ES-I3 (cell line): ENCODE results near the gene MARK3.

Source experiments
- H3K36me3 ChIP-seq: 2 replicates; pipeline ENCODE4 v1.6.1; 2013; ENCODE audit warnings: mild to moderate bottlenecking, low read length, control low read depth, moderate library complexity; ENCODE audit not compliant: insufficient read depth
- H3K4me1 ChIP-seq: 2 replicates; pipeline ENCODE4 v1.6.1; 2013; ENCODE audit warnings: mild to moderate bottlenecking, control low read depth, low read length; ENCODE audit not compliant: insufficient read depth
- H3K9ac ChIP-seq: 2 replicates; pipeline ENCODE4 v1.6.1; 2013; ENCODE audit warnings: low read depth, mild to moderate bottlenecking, low read length, moderate library complexity
- H3K9me3 ChIP-seq: 2 replicates; pipeline ENCODE4 v1.6.1; 2013; ENCODE audit warnings: mild to moderate bottlenecking, low read length, moderate library complexity; ENCODE audit not compliant: control insufficient read depth, insufficient read depth

Gene MARK3

GRCh38 chr14:103450416-103450815 is 65.2 kb downstream of the MARK3 start:
- Histone ChIP-seq H3K9ac (no peak overlapping the region), H3K9me3 (no peaks in the 10 kb centered on the region), H3K4me1 (peaks cover 5% of the 10 kb centered on the region), H3K36me3 (no peaks in the 10 kb centered on the region)

GRCh38 chr14:103451401-103451800 is 66.2 kb downstream of the MARK3 start:
- Histone ChIP-seq H3K9me3 (no peaks in the 10 kb centered on the region), H3K9ac (no peak overlapping the region), H3K36me3 (no peaks in the 10 kb centered on the region), H3K4me1 (no peaks in the 10 kb centered on the region)

GRCh38 chr14:103453791-103454190 is 68.6 kb downstream of the MARK3 start:
- Histone ChIP-seq H3K4me1 (no peaks in the 10 kb centered on the region), H3K9me3 (no peaks in the 10 kb centered on the region), H3K36me3 (no peaks in the 10 kb centered on the region), H3K9ac (no peak overlapping the region)

DNA sequence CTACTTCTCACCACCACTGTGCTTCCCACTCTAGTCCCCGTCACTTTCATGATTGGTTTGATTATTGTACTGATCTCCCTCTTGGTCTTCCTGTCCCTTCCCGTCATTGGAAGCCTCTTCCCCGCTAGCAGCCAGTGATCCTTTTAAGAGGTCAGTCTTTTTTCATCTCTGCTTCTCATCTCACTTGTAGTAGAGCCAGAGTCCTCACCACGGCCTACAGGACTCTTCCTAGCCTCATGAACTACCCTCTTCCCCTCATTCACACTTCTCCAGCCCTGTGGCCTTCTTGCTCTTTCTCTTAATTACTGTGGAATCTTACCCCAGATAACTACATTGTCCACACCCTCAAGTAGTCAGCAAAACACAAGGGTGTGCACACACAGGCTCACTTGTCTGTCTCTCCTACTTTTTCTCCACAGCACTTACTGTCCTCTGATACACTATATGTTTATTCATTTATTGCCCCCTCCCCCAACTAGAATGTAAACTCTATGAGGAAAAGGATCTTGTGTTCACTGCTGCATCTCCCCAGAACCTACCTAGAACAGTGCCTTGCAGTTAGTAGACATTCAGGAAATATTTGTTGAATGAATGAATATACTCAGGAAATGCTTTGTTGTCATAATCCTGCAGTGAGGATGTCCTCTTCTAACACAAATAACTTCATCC is 71.1 kb downstream of the MARK3 start:
- no peak overlapping the region for H3K9ac ChIP-seq
- H3K4me1 ChIP-seq: no peaks in the 10 kb centered on the region
- H3K9me3 ChIP-seq: no peaks in the 10 kb centered on the region
- H3K36me3 ChIP-seq: no peaks in the 10 kb centered on the region; the same call in 1 of the 2 replicates

DNA sequence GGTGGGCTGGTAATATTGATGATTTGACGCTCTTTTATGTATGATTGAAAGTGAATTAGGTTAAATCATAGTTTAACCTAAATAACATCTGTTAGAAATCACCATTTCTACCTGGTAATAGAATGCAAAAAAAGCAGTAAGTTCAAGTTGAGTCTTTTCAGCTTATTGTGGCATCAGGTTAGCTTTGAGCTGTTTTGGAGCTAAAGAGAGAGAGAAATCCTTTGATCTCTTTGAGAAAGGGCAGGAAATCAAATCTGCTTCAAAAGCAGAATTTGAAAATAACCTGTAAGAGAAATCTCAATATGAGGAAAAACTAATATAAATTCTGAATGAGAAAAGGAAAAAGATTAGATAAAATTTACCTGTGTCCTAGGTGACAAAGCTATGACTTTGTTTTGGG is 75.2 kb downstream of the MARK3 start:
- Histone ChIP-seq H3K36me3 (no peaks in the 10 kb centered on the region; the same call in 1 of the 2 replicates), H3K4me1 (no peaks in the 10 kb centered on the region), H3K9ac (no peak overlapping the region), H3K9me3 (no peaks in the 10 kb centered on the region)

- H3K9ac ChIP-seq: no peak overlapping the region
- H3K36me3 ChIP-seq: no peaks in the 10 kb centered on the region; the same call in none of the 2 replicates
- no peaks in the 10 kb centered on the region for H3K9me3 ChIP-seq
- H3K4me1 ChIP-seq: no peaks in the 10 kb centered on the region
Observed at GRCh38 chr14:103463149-103463548, 77.9 kb downstream of the MARK3 start.

DNA sequence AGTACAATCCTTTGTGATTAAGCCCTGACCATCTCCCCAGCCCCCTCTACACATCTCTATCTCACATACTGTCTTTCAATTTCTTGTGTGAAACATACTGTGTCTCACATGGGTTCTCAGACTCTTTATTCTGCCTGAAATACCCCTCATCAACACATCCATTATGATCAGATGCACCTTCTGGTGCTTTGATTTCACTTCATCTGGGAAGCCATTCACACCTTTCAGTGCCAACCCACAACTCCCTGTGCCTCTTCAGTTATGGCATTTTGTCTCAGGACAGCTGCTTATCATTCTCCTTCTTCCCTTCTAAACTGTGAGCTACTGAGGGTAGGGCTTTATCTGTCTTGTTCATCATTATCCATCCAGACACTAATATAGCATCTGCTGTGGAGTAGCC is 78.6 kb downstream of the MARK3 start:
- Histone ChIP-seq H3K36me3 (no peaks in the 10 kb centered on the region; the same call in none of the 2 replicates), H3K9ac (no peak overlapping the region), H3K4me1 (no peaks in the 10 kb centered on the region), H3K9me3 (no peaks in the 10 kb centered on the region)

GRCh38 chr14:103472939-103473338 is 87.7 kb downstream of the MARK3 start:
- H3K36me3 ChIP-seq: peaks cover 33% of the 10 kb centered on the region

GRCh38 chr14:103474893-103475292 is 89.7 kb downstream of the MARK3 start:
- H3K9ac ChIP-seq: no peak overlapping the region
- H3K9me3 ChIP-seq: no peaks in the 10 kb centered on the region
- no peaks in the 10 kb centered on the region for H3K4me1 ChIP-seq
- peaks cover 33% of the 10 kb centered on the region for H3K36me3 ChIP-seq

More at GRCh38 chr14:103472939-103473338, 87.7 kb downstream of the MARK3 start:
- Histone ChIP-seq H3K9me3 (no peaks in the 10 kb centered on the region), H3K9ac (no peak overlapping the region), H3K4me1 (no peaks in the 10 kb centered on the region)

DNA sequence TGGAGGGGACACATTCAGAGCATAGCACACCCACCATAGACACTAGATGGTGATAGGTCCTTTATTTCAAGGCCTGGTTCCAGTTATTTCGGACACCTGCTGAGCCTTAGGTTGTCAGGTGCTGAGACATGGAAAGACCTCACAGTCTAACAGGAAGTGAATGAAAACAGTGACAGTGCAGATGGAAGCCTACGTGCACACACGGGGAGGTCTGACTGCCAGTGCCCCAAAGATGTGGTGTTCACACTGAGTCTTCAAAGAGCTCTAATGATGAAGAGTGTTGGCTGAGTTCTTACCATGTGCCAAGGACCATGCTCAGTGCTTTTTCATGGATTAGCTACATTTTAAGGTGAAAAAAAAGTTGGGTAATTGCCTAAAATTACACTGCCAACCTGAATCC is 90.8 kb downstream of the MARK3 start:
- Histone ChIP-seq H3K4me1 (no peaks in the 10 kb centered on the region), H3K9me3 (no peaks in the 10 kb centered on the region), H3K36me3 (peaks cover 37% of the 10 kb centered on the region), H3K9ac (no peak overlapping the region)

DNA sequence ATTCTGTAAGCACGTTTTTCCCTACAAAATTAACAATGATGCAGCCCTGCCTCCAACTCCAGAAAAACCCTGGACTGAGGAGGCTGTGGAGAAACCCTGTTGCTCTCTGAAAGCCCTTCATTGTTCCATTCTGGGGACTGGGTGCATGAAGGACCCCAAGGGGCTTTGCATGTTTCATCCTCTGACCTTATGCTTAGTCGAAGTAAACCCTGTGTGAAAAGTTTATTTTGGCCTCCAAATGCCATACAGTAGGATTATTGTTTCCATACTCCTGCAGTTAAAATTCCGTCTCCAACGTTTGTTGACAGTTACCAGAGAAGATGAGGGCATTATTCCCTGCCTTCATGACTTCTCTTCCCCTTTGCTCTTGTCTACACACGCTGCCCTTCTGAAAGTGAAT is 91.4 kb downstream of the MARK3 start:
- Histone ChIP-seq H3K4me1 (no peaks in the 10 kb centered on the region), H3K36me3 (peaks cover 36% of the 10 kb centered on the region), H3K9me3 (no peaks in the 10 kb centered on the region), H3K9ac (no peak overlapping the region)

DNA sequence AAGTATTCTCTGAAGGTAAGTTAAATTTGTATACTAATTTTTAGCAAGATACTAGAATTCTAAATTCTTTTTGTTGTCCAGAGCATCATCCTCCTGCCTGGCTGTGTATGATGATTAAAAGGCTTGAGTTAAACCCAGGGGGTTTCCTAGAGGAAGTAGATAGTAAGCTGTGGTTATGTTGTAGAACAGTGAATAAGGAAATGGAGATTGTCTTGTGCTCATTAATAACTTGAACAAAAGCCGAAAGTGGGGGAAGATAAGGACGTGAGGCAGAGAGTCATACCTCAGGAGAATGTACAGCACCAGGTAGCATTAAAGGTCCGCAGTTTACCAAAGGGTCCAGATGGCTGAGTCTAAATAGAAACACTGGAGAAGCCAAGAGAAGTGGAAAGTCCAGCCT is 95.4 kb downstream of the MARK3 start:
- no peak overlapping the region for H3K9ac ChIP-seq
- H3K4me1 ChIP-seq: no peaks in the 10 kb centered on the region
- no peaks in the 10 kb centered on the region for H3K9me3 ChIP-seq
- H3K36me3 ChIP-seq: peaks cover 28% of the 10 kb centered on the region

DNA sequence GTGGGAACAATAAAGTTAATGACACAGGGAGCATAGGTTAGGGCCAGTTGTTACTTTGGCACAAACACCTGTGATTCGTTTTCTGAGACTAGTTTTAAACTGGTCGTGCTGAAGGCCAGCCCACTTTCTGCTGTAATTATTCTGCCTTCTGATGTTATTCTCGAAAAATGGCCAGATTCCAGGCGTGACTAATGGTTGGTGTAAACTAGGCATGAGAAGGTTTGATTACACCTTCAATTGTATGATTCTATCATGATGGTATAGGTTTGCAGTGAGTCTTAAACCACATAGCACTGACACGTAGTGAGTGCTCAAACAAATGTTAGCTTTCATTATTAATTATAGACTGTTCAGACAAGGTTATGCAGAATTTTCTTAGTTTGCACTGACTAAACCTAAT is 98.4 kb downstream of the MARK3 start:
- no peaks in the 10 kb centered on the region for H3K4me1 ChIP-seq
- H3K9ac ChIP-seq: no peak overlapping the region
- H3K36me3 ChIP-seq: peaks cover 15% of the 10 kb centered on the region
- H3K9me3 ChIP-seq: no peaks in the 10 kb centered on the region

DNA sequence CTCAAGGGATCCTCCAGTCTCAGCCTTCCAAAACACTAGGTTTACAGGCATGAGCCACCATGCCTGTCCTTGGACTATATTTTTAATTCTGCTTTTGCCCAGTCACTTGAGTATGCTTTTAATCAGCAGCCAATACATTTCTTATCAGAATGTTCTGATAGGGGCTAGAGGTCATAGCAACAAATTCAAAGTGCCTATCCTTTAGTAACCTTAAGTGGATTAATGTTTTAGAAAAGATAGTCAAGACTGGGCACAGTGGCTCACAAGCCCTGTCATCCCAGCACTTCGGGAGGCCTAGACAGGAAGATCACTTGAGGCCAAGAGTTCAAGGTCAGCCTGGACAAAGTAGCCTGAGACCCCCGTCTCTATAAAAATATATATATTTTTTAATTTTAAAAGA is 100.3 kb downstream of the MARK3 start:
- H3K9ac ChIP-seq: no peak overlapping the region
- no peaks in the 10 kb centered on the region for H3K4me1 ChIP-seq
- peaks cover 16% of the 10 kb centered on the region for H3K36me3 ChIP-seq
- H3K9me3 ChIP-seq: no peaks in the 10 kb centered on the region

DNA sequence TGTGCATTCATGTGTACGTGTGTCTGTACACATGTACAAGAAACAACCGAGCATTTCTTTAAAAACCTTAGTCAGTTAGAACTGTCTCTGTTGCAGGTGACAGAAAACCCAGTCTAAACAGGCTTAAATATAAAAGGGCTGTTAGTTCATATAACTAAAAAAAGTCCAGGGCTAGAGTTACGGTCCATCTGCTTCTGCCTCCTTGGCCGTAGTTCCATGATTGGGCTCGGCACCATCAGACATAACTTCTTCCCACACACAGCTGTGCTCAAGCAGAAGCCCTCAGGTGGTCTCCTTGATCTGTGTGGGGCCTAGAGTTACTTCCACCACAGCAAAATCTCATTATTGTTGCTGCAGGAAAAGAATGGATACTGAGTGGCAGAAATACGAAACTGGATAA is 102.9 kb downstream of the MARK3 start:
- Histone ChIP-seq H3K4me1 (no peaks in the 10 kb centered on the region), H3K9me3 (no peaks in the 10 kb centered on the region), H3K36me3 (peaks cover 19% of the 10 kb centered on the region), H3K9ac (no peak overlapping the region)
